H9 (cell line): Measurements from ENCODE around the gene FRY. TPM values are rescaled to one million over a fixed set of nuclear protein-coding genes. Genes with fewer than 3 reads are reported as not detected.

Source experiments
- DNase-seq: peaks from one replicate; pipeline ENCODE4 v3.0.0-alpha.2; 2017
- H2AFZ ChIP-seq: one replicate; pipeline ENCODE4 v1.6.1; 2013; ENCODE audit warnings: mild to moderate bottlenecking, low read length, control low read depth, moderate library complexity
- H2AK5ac ChIP-seq: 2 replicates; pipeline ENCODE4 v1.6.1; 2013; ENCODE audit warnings: low read length, control low read depth, mixed read lengths; ENCODE audit not compliant: insufficient read length
- H2BK120ac ChIP-seq: one replicate; pipeline ENCODE4 v1.6.1; 2013; ENCODE audit warnings: low read depth, mild to moderate bottlenecking, low read length, control low read depth, inconsistent platforms; ENCODE audit not compliant: poor library complexity, severe bottlenecking
- H2BK12ac ChIP-seq: 2 replicates; pipeline ENCODE4 v1.6.1; 2013; ENCODE audit warnings: low read length, control low read depth, mixed read lengths, low read depth; ENCODE audit not compliant: insufficient read length
- H2BK15ac ChIP-seq: 2 replicates; pipeline ENCODE4 v1.6.1; 2013; ENCODE audit warnings: low read depth, low read length, control low read depth
- H2BK20ac ChIP-seq: one replicate; pipeline ENCODE4 v1.6.1; 2013; ENCODE audit warnings: low read depth, mild to moderate bottlenecking, low read length, control low read depth, inconsistent platforms; ENCODE audit not compliant: poor library complexity, severe bottlenecking
- H2BK5ac ChIP-seq: 2 replicates; pipeline ENCODE4 v1.6.1; 2013; ENCODE audit warnings: low read length, control low read depth, mixed read lengths; ENCODE audit not compliant: insufficient read length
- H3K14ac ChIP-seq: 2 replicates; pipeline ENCODE4 v1.6.1; 2013; ENCODE audit warnings: low read length, control low read depth; ENCODE audit not compliant: insufficient read depth
- H3K18ac ChIP-seq: 2 replicates; pipeline ENCODE4 v1.6.1; 2013; ENCODE audit warnings: low read depth, mild to moderate bottlenecking, mixed read lengths, low read length, control low read depth; ENCODE audit not compliant: insufficient read length
- H3K23ac ChIP-seq: 2 replicates; pipeline ENCODE4 v1.6.1; 2013; ENCODE audit warnings: low read length, control low read depth, mixed read lengths, low read depth; ENCODE audit not compliant: insufficient read length
- H3K23me2 ChIP-seq: 2 replicates; pipeline ENCODE4 v1.6.1; 2013; ENCODE audit warnings: low read depth, mild to moderate bottlenecking, mixed read lengths, low read length, control low read depth; ENCODE audit not compliant: insufficient read length, poor library complexity, severe bottlenecking
- H3K27ac ChIP-seq: 2 replicates; pipeline ENCODE4 v1.5.1; 2013; ENCODE audit warnings: low read length, control low read depth, mixed read lengths, low read depth; ENCODE audit not compliant: insufficient read length
- H3K27me3 ChIP-seq: 2 replicates; pipeline ENCODE4 v1.6.1; 2013; ENCODE audit warnings: low read length, control low read depth, inconsistent platforms; ENCODE audit not compliant: insufficient read depth
- H3K4ac ChIP-seq: 2 replicates; pipeline ENCODE4 v1.6.1; 2013; ENCODE audit warnings: low read depth, mild to moderate bottlenecking, control low read depth, inconsistent platforms, low read length, moderate library complexity
- H3K4me1 ChIP-seq: 2 replicates; pipeline ENCODE4 v1.6.1; 2013; ENCODE audit warnings: low read length, control low read depth, inconsistent platforms; ENCODE audit not compliant: insufficient read depth
- H3K4me2 ChIP-seq: 2 replicates; pipeline ENCODE4 v1.6.1; 2013; ENCODE audit warnings: low read length, control low read depth, mixed read lengths; ENCODE audit not compliant: insufficient read length, insufficient read depth
- H3K56ac ChIP-seq: 2 replicates; pipeline ENCODE4 v1.6.1; 2013; ENCODE audit warnings: low read depth, mild to moderate bottlenecking, mixed read lengths, low read length, control low read depth; ENCODE audit not compliant: insufficient read length
- H3K79me1 ChIP-seq: 2 replicates; pipeline ENCODE4 v1.6.1; 2013; ENCODE audit warnings: low read depth, mild to moderate bottlenecking, moderate library complexity, low read length, control low read depth, inconsistent platforms; ENCODE audit not compliant: insufficient read depth, poor library complexity, severe bottlenecking
- H3K79me2 ChIP-seq: 2 replicates; pipeline ENCODE4 v1.6.1; 2013; ENCODE audit warnings: low read length, control low read depth, inconsistent platforms; ENCODE audit not compliant: insufficient read depth
- H3K9ac ChIP-seq: 2 replicates; pipeline ENCODE4 v1.6.1; 2013; ENCODE audit warnings: low read length, control low read depth, mixed read lengths; ENCODE audit not compliant: insufficient read length; ENCODE audit errors: extremely low read depth
- H3K9me3 ChIP-seq: one replicate; pipeline ENCODE4 v1.6.1; 2013; ENCODE audit warnings: low read depth, low read length, inconsistent platforms; ENCODE audit not compliant: control insufficient read depth
- H3T11ph ChIP-seq: one replicate; pipeline ENCODE4 v1.6.1; 2013; ENCODE audit warnings: mild to moderate bottlenecking, low read length, control low read depth, inconsistent platforms
- H4K20me1 ChIP-seq: one replicate; pipeline ENCODE4 v1.6.1; 2013; ENCODE audit not compliant: control insufficient read depth, insufficient read length, insufficient read depth
- H4K5ac ChIP-seq: 2 replicates; pipeline ENCODE4 v1.6.1; 2013; ENCODE audit warnings: low read depth, mild to moderate bottlenecking, mixed read lengths, low read length, control low read depth; ENCODE audit not compliant: insufficient read length
- H4K8ac ChIP-seq: replicated peaks from 2 replicates; pipeline ENCODE4 v1.6.1; 2013; ENCODE audit warnings: low read length, control low read depth, mixed read lengths, low read depth; ENCODE audit not compliant: insufficient read length
- H4K91ac ChIP-seq: 2 replicates; pipeline ENCODE4 v1.6.1; 2013; ENCODE audit warnings: low read depth, mild to moderate bottlenecking, moderate library complexity, mixed read lengths, low read length, control low read depth; ENCODE audit not compliant: insufficient read length
- H3K27ac Mint-ChIP-seq, 3 experiments: 2 replicates in 2 of 3; 3 replicates in 1 of 3; pipeline ENCODE4 v1.8.0; 2020 to 2021; ENCODE audit warnings: mixed read lengths in 3 of 3, mild to moderate bottlenecking in 1 of 3, moderate library complexity in 1 of 3
- H3K27me3 Mint-ChIP-seq: 2 replicates; pipeline ENCODE4 v1.8.0; 2021; ENCODE audit warnings: low read depth, mild to moderate bottlenecking, moderate library complexity, mixed read lengths
- H3K36me3 Mint-ChIP-seq, 3 experiments: 2 replicates in 2 of 3; 3 replicates in 1 of 3; pipeline ENCODE4 v1.8.0; 2020 to 2021; ENCODE audit warnings: low read depth in 3 of 3, mixed read lengths in 3 of 3; ENCODE audit not compliant: insufficient read depth in 1 of 3
- H3K4me1 Mint-ChIP-seq, 2 experiments: 2 replicates each; pipeline ENCODE4 v1.8.0; 2020; ENCODE audit warnings: mixed read lengths in 2 of 2
- H3K4me3 Mint-ChIP-seq, 2 experiments: 2 replicates in 1 of 2; 3 replicates in 1 of 2; pipeline ENCODE4 v1.8.0; 2020 to 2021; ENCODE audit warnings: mild to moderate bottlenecking in 2 of 2, mixed read lengths in 2 of 2, moderate library complexity in 1 of 2
- H3K9me3 Mint-ChIP-seq, 2 experiments: 2 replicates in 1 of 2; 3 replicates in 1 of 2; pipeline ENCODE4 v1.8.0; 2020; ENCODE audit warnings: mild to moderate bottlenecking in 2 of 2, mixed read lengths in 2 of 2, moderate library complexity in 1 of 2
- WGBS: extraction: QIAGEN DNeasy Blood & Tissue Kit; methylation state at CpG from one replicate; pipeline ENCODE4 v1.1.7; 2013; ENCODE audit warnings: missing lambda C conversion rate, low lambda C conversion rate, mixed read lengths; ENCODE audit not compliant: insufficient read length; ENCODE audit errors: extremely low coverage; 5-methylcytosine and 5-hydroxymethylcytosine counted together
- total RNA-seq: library from RNA; stranded (reverse); gene quantifications from 2 replicates; pipeline ENCODE4 v1.2.1, GENCODE V29; 2021
- TF ChIP-seq, protein P1 (sequence below): fragments of 200-600 bp; sonication (generic); conservative IDR thresholded peaks from 3 replicates; pipeline ENCODE4 v1.8.0; 2021; ENCODE audit warnings: antibody characterized with exemption, mild to moderate bottlenecking

The FRY gene
- total RNA-seq, 1 experiment from 2014 or later, result 5.2 TPM

- no peak overlapping the region for H2AFZ ChIP-seq
- no peak overlapping the region for H2BK12ac ChIP-seq
- Mint-ChIP-seq H3K27ac (no peak overlapping the region), H3K27me3 (no peaks in the 10 kb centered on the region; the same call in 1 of the 2 replicates), H3K4me1 (peaks cover 27 to 36% of the 10 kb centered on the region in 2 experiments), H3K4me3 (no peak overlapping the region; a peak in 1 of 5 replicates), H3K36me3 (no peaks in the 10 kb centered on the region), H3K9me3 (no peaks in the 10 kb centered on the region)
- no peak overlapping the region for H3K9ac ChIP-seq
- H3K79me2 ChIP-seq, result no peaks in the 10 kb centered on the region
- no peak overlapping the region for H3K18ac ChIP-seq
- H3K27ac ChIP-seq, result no peak overlapping the region
- H3K4me1 ChIP-seq, result no peaks in the 10 kb centered on the region; the same call in 1 of the 2 replicates
- no peaks in the 10 kb centered on the region for H3K27me3 ChIP-seq
- no peak overlapping the region for H3K56ac ChIP-seq
- no peak overlapping the region for H2BK20ac ChIP-seq
- DNase-seq, result no peak
- no peak overlapping the region for H4K91ac ChIP-seq
- H3T11ph ChIP-seq, result no peak overlapping the region
- no CpG with 5 or more reads among the region's 2 CpGs for WGBS
- H3K14ac ChIP-seq, result no peak overlapping the region
- TF ChIP-seq, protein P1, sequence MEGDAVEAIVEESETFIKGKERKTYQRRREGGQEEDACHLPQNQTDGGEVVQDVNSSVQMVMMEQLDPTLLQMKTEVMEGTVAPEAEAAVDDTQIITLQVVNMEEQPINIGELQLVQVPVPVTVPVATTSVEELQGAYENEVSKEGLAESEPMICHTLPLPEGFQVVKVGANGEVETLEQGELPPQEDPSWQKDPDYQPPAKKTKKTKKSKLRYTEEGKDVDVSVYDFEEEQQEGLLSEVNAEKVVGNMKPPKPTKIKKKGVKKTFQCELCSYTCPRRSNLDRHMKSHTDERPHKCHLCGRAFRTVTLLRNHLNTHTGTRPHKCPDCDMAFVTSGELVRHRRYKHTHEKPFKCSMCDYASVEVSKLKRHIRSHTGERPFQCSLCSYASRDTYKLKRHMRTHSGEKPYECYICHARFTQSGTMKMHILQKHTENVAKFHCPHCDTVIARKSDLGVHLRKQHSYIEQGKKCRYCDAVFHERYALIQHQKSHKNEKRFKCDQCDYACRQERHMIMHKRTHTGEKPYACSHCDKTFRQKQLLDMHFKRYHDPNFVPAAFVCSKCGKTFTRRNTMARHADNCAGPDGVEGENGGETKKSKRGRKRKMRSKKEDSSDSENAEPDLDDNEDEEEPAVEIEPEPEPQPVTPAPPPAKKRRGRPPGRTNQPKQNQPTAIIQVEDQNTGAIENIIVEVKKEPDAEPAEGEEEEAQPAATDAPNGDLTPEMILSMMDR, result no peak
- H4K8ac ChIP-seq, result no peak overlapping the region
- no peak overlapping the region for H2BK120ac ChIP-seq
- H3K79me1 ChIP-seq, result no peaks in the 10 kb centered on the region
- H4K5ac ChIP-seq, result no peak overlapping the region
- no peaks in the 10 kb centered on the region for H4K20me1 ChIP-seq
- peaks cover 4% of the 10 kb centered on the region for H3K23me2 ChIP-seq
- no peak overlapping the region for H3K23ac ChIP-seq
- H3K4me2 ChIP-seq, result no peak overlapping the region
- no peaks in the 10 kb centered on the region for H3K9me3 ChIP-seq
- no peak overlapping the region for H2BK5ac ChIP-seq
- no peak overlapping the region for H2BK15ac ChIP-seq
- H3K4ac ChIP-seq, result no peak overlapping the region
- H2AK5ac ChIP-seq, result no peak overlapping the region
These were observed 4.1 kb downstream of the FRY start for GRCh38 chr13:32035716-32036115.
